ENCODE measurements around the gene EXOC5.

The EXOC5 gene

GRCh38 chr14:57168138-57168679, 100.5 kb downstream of the EXOC5 start:
- no peak for ATAC-seq (replicated peaks)
- no peaks in the 10 kb centered on the region for H3K9me3 Mint-ChIP-seq

GRCh38 chr14:57161583-57162234, 107.0 kb downstream of the EXOC5 start:
- ATAC-seq (replicated peaks): no peak
- Mint-ChIP-seq H3K4me1 (no peaks in the 10 kb centered on the region), H3K27me3 (peaks cover 0 to 11% of the 10 kb centered on the region in 2 donors), H3K9me3 (no peaks in the 10 kb centered on the region), H3K36me3 (no peaks in the 10 kb centered on the region), H3K4me3 (no peak overlapping the region), H3K27ac (no peak overlapping the region)
- DNase-seq: no peak

More at GRCh38 chr14:57168138-57168679, 100.5 kb downstream of the EXOC5 start:
- Mint-ChIP-seq H3K4me3 (no peak overlapping the region), H3K4me1 (no peaks in the 10 kb centered on the region), H3K27me3 (peaks cover 10 to 14% of the 10 kb centered on the region in 2 donors), H3K36me3 (no peaks in the 10 kb centered on the region), H3K27ac (no peak overlapping the region)
- DNase-seq: no peak

- DNase-seq: no peak
- no peaks in the 10 kb centered on the region for H3K36me3 Mint-ChIP-seq
- no peaks in the 10 kb centered on the region for H3K4me1 Mint-ChIP-seq
- ATAC-seq (replicated peaks): no peak
- no peak overlapping the region for H3K4me3 Mint-ChIP-seq
- no peak overlapping the region for H3K27ac Mint-ChIP-seq
- peaks cover 11 to 15% of the 10 kb centered on the region in 2 donors for H3K27me3 Mint-ChIP-seq
- H3K9me3 Mint-ChIP-seq: no peaks in the 10 kb centered on the region
These were observed 108.4 kb downstream of the EXOC5 start for GRCh38 chr14:57160333-57160732.

GRCh38 chr14:57153286-57153685, 115.4 kb downstream of the EXOC5 start:
- Mint-ChIP-seq H3K36me3 (no peaks in the 10 kb centered on the region), H3K27ac (no peak overlapping the region), H3K9me3 (no peaks in the 10 kb centered on the region), H3K4me1 (no peaks in the 10 kb centered on the region), H3K27me3 (peaks cover 4 to 11% of the 10 kb centered on the region in 2 donors), H3K4me3 (no peak overlapping the region)
- no peak for ATAC-seq (replicated peaks)
- DNase-seq: no peak

Data from stimulated activated naive B cell treated with anti-CD40 and anti-IgM and Interleukin-4, amounts not matched to agents 10 μg/mL and 1 μg/mL and 100 μg/mL, for 72 hours (primary cell).